SK-N-SH (cell line): Measurements from ENCODE around the gene NFAT5.

Source experiments
- EP300 ChIP-seq, 2 experiments: IDR thresholded peaks; 2 replicates each; pipeline versions ENCODE4 v1.4.0 to v1.6.1; 2012; ENCODE audit warnings: borderline replicate concordance in 1 of 2, low read depth in 1 of 2, low read length in 1 of 2
- EZH2phosphoT487 ChIP-seq: fragments of 200-600 bp; sonication (generic); IDR thresholded peaks from 2 replicates; pipeline ENCODE4 v1.6.1; 2017; ENCODE audit warnings: low read depth, mixed run types, mild to moderate bottlenecking, antibody characterized with exemption, moderate library complexity, borderline replicate concordance
- JUND ChIP-seq: IDR thresholded peaks from 2 replicates; pipeline ENCODE4 v1.4.0; 2012
- MAX ChIP-seq: IDR thresholded peaks from 2 replicates; pipeline ENCODE4 v1.4.0; 2012; ENCODE audit warnings: low read depth
- POLR2AphosphoS5 ChIP-seq: IDR thresholded peaks from 2 replicates; pipeline ENCODE4 v1.6.1; 2012; ENCODE audit warnings: low read depth, low read length
- TF ChIP-seq, protein P1 (sequence below): fragments of 200-600 bp; sonication (generic); IDR thresholded peaks from 2 replicates; pipeline ENCODE4 v1.6.1; 2017; ENCODE audit warnings: antibody characterized with exemption, mild to moderate bottlenecking, moderate library complexity
- TF ChIP-seq, protein P2 (sequence below): IDR thresholded peaks from 2 replicates; pipeline ENCODE4 v1.4.0; 2012; ENCODE audit warnings: low read depth, borderline replicate concordance
- TF ChIP-seq, protein P3 (sequence below): IDR thresholded peaks from 2 replicates; pipeline ENCODE4 v1.6.1; 2012; ENCODE audit warnings: mild to moderate bottlenecking, low read depth, low read length, moderate library complexity

GRCh38 chr16:69599731-69600130 lies 34.0 kb downstream of the NFAT5 start:
- TF ChIP-seq, protein P1, sequence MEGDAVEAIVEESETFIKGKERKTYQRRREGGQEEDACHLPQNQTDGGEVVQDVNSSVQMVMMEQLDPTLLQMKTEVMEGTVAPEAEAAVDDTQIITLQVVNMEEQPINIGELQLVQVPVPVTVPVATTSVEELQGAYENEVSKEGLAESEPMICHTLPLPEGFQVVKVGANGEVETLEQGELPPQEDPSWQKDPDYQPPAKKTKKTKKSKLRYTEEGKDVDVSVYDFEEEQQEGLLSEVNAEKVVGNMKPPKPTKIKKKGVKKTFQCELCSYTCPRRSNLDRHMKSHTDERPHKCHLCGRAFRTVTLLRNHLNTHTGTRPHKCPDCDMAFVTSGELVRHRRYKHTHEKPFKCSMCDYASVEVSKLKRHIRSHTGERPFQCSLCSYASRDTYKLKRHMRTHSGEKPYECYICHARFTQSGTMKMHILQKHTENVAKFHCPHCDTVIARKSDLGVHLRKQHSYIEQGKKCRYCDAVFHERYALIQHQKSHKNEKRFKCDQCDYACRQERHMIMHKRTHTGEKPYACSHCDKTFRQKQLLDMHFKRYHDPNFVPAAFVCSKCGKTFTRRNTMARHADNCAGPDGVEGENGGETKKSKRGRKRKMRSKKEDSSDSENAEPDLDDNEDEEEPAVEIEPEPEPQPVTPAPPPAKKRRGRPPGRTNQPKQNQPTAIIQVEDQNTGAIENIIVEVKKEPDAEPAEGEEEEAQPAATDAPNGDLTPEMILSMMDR: no peak
- no peak for TF ChIP-seq MAX
- no peak for TF ChIP-seq POLR2AphosphoS5
- TF ChIP-seq JUND: no peak
- TF ChIP-seq EZH2phosphoT487: no peak
- TF ChIP-seq, protein P2, sequence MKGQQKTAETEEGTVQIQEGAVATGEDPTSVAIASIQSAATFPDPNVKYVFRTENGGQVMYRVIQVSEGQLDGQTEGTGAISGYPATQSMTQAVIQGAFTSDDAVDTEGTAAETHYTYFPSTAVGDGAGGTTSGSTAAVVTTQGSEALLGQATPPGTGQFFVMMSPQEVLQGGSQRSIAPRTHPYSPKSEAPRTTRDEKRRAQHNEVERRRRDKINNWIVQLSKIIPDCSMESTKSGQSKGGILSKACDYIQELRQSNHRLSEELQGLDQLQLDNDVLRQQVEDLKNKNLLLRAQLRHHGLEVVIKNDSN: no peak
- TF ChIP-seq, protein P3, sequence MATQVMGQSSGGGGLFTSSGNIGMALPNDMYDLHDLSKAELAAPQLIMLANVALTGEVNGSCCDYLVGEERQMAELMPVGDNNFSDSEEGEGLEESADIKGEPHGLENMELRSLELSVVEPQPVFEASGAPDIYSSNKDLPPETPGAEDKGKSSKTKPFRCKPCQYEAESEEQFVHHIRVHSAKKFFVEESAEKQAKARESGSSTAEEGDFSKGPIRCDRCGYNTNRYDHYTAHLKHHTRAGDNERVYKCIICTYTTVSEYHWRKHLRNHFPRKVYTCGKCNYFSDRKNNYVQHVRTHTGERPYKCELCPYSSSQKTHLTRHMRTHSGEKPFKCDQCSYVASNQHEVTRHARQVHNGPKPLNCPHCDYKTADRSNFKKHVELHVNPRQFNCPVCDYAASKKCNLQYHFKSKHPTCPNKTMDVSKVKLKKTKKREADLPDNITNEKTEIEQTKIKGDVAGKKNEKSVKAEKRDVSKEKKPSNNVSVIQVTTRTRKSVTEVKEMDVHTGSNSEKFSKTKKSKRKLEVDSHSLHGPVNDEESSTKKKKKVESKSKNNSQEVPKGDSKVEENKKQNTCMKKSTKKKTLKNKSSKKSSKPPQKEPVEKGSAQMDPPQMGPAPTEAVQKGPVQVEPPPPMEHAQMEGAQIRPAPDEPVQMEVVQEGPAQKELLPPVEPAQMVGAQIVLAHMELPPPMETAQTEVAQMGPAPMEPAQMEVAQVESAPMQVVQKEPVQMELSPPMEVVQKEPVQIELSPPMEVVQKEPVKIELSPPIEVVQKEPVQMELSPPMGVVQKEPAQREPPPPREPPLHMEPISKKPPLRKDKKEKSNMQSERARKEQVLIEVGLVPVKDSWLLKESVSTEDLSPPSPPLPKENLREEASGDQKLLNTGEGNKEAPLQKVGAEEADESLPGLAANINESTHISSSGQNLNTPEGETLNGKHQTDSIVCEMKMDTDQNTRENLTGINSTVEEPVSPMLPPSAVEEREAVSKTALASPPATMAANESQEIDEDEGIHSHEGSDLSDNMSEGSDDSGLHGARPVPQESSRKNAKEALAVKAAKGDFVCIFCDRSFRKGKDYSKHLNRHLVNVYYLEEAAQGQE: no peak
- no peak for TF ChIP-seq EP300 (IDR thresholded peaks at IDR 0.05; ENCODE audit: borderline replicate concordance in 1 of 2, low read depth in 1 of 2, low read length in 1 of 2)
